ENCODE data around the gene INPP4A.

Gene INPP4A

GRCh38 chr2:98476192-98476868, 31.7 kb downstream of the INPP4A start:
- Histone ChIP-seq H3K4me3 (ENCODE audit: insufficient read depth, low read depth, low read length) (no peak overlapping the region), H3K27me3 (ENCODE audit: control insufficient read depth, insufficient read depth, low read length, poor library complexity, severe bottlenecking) (no peaks in the 10 kb centered on the region), H3K4me1 (ENCODE audit: control insufficient read depth, insufficient read depth, low read length) (peaks cover 6% of the 10 kb centered on the region), H3K27ac (ENCODE audit: insufficient read depth, low read depth, low read length, poor library complexity, severe bottlenecking) (no peak overlapping the region), H3K9me3 (ENCODE audit: control insufficient read depth, low read length) (no peaks in the 10 kb centered on the region), H3K36me3 (ENCODE audit: control insufficient read depth, insufficient read depth, low read length) (no peaks in the 10 kb centered on the region)
- 93 to 95% methylated on average over 9 of the region's 9 CpGs for WGBS, 2 experiments

GRCh38 chr2:98477036-98477435, 32.4 kb downstream of the INPP4A start:
- WGBS, 2 experiments: 95 to 96% methylated on average over 10 of the region's 10 CpGs
- H3K27me3 ChIP-seq (ENCODE audit: control insufficient read depth, insufficient read depth, low read length, poor library complexity, severe bottlenecking): no peaks in the 10 kb centered on the region
- peaks cover 6% of the 10 kb centered on the region for H3K4me1 ChIP-seq (ENCODE audit: control insufficient read depth, insufficient read depth, low read length)
- no peak overlapping the region for H3K4me3 ChIP-seq (ENCODE audit: insufficient read depth, low read depth, low read length)
- no peaks in the 10 kb centered on the region for H3K9me3 ChIP-seq (ENCODE audit: control insufficient read depth, low read length)
- no peaks in the 10 kb centered on the region for H3K36me3 ChIP-seq (ENCODE audit: control insufficient read depth, insufficient read depth, low read length)
- no peak overlapping the region for H3K27ac ChIP-seq (ENCODE audit: insufficient read depth, low read depth, low read length, poor library complexity, severe bottlenecking)

GRCh38 chr2:98477506-98477905, 32.8 kb downstream of the INPP4A start:
- WGBS, 2 experiments: 95 to 96% methylated on average over 5 of the region's 5 CpGs
- no peaks in the 10 kb centered on the region for H3K36me3 ChIP-seq (ENCODE audit: control insufficient read depth, insufficient read depth, low read length)
- no peak overlapping the region for H3K27ac ChIP-seq (ENCODE audit: insufficient read depth, low read depth, low read length, poor library complexity, severe bottlenecking)
- H3K9me3 ChIP-seq (ENCODE audit: control insufficient read depth, low read length): no peaks in the 10 kb centered on the region
- H3K4me1 ChIP-seq (ENCODE audit: control insufficient read depth, insufficient read depth, low read length): peaks cover 6% of the 10 kb centered on the region
- H3K4me3 ChIP-seq (ENCODE audit: insufficient read depth, low read depth, low read length): no peak overlapping the region
- H3K27me3 ChIP-seq (ENCODE audit: control insufficient read depth, insufficient read depth, low read length, poor library complexity, severe bottlenecking): no peaks in the 10 kb centered on the region

- H3K4me1 ChIP-seq (ENCODE audit: control insufficient read depth, insufficient read depth, low read length): peaks cover 6% of the 10 kb centered on the region
These were observed 33.5 kb downstream of the INPP4A start for GRCh38 chr2:98478088-98478551.

GRCh38 chr2:98478907-98479306, 34.2 kb downstream of the INPP4A start:
- Histone ChIP-seq H3K4me1 (ENCODE audit: control insufficient read depth, insufficient read depth, low read length) (peaks cover 6% of the 10 kb centered on the region), H3K27me3 (ENCODE audit: control insufficient read depth, insufficient read depth, low read length, poor library complexity, severe bottlenecking) (no peaks in the 10 kb centered on the region), H3K36me3 (ENCODE audit: control insufficient read depth, insufficient read depth, low read length) (no peaks in the 10 kb centered on the region), H3K9me3 (ENCODE audit: control insufficient read depth, low read length) (no peaks in the 10 kb centered on the region), H3K4me3 (ENCODE audit: insufficient read depth, low read depth, low read length) (no peak overlapping the region), H3K27ac (ENCODE audit: insufficient read depth, low read depth, low read length, poor library complexity, severe bottlenecking) (no peak overlapping the region)
- 91 to 96% methylated on average over 4 of the region's 4 CpGs for WGBS, 2 experiments

More at GRCh38 chr2:98478088-98478551, 33.5 kb downstream of the INPP4A start:
- no peaks in the 10 kb centered on the region for H3K36me3 ChIP-seq (ENCODE audit: control insufficient read depth, insufficient read depth, low read length)
- no peaks in the 10 kb centered on the region for H3K9me3 ChIP-seq (ENCODE audit: control insufficient read depth, low read length)
- H3K27ac ChIP-seq (ENCODE audit: insufficient read depth, low read depth, low read length, poor library complexity, severe bottlenecking): no peak overlapping the region
- no peaks in the 10 kb centered on the region for H3K27me3 ChIP-seq (ENCODE audit: control insufficient read depth, insufficient read depth, low read length, poor library complexity, severe bottlenecking)
- 91 to 94% methylated on average over 8 of the region's 8 CpGs for WGBS, 2 experiments
- no peak overlapping the region for H3K4me3 ChIP-seq (ENCODE audit: insufficient read depth, low read depth, low read length)

- 89 to 90% methylated on average over 4 of the region's 4 CpGs for WGBS, 2 experiments
- Histone ChIP-seq H3K9me3 (ENCODE audit: control insufficient read depth, low read length) (no peaks in the 10 kb centered on the region), H3K27ac (ENCODE audit: insufficient read depth, low read depth, low read length, poor library complexity, severe bottlenecking) (no peak overlapping the region), H3K4me3 (ENCODE audit: insufficient read depth, low read depth, low read length) (no peak overlapping the region), H3K36me3 (ENCODE audit: control insufficient read depth, insufficient read depth, low read length) (no peaks in the 10 kb centered on the region), H3K4me1 (ENCODE audit: control insufficient read depth, insufficient read depth, low read length) (peaks cover 6% of the 10 kb centered on the region), H3K27me3 (ENCODE audit: control insufficient read depth, insufficient read depth, low read length, poor library complexity, severe bottlenecking) (no peaks in the 10 kb centered on the region)
These were observed 34.7 kb downstream of the INPP4A start for GRCh38 chr2:98479371-98479770.

- Histone ChIP-seq H3K9me3 (ENCODE audit: control insufficient read depth, low read length) (no peaks in the 10 kb centered on the region), H3K36me3 (ENCODE audit: control insufficient read depth, insufficient read depth, low read length) (no peaks in the 10 kb centered on the region), H3K4me1 (ENCODE audit: control insufficient read depth, insufficient read depth, low read length) (peaks cover 6% of the 10 kb centered on the region), H3K27ac (ENCODE audit: insufficient read depth, low read depth, low read length, poor library complexity, severe bottlenecking) (no peak overlapping the region), H3K27me3 (ENCODE audit: control insufficient read depth, insufficient read depth, low read length, poor library complexity, severe bottlenecking) (no peaks in the 10 kb centered on the region), H3K4me3 (ENCODE audit: insufficient read depth, low read depth, low read length) (no peak overlapping the region)
- WGBS, 2 experiments: 82 to 90% methylated on average over 4 of the region's 4 CpGs
These were observed 35.4 kb downstream of the INPP4A start for GRCh38 chr2:98479959-98480524.

GRCh38 chr2:98480598-98480997, 35.9 kb downstream of the INPP4A start:
- WGBS, 2 experiments: 91 to 95% methylated on average over 9 of the region's 9 CpGs
- H3K9me3 ChIP-seq (ENCODE audit: control insufficient read depth, low read length): no peaks in the 10 kb centered on the region
- H3K4me1 ChIP-seq (ENCODE audit: control insufficient read depth, insufficient read depth, low read length): peaks cover 6% of the 10 kb centered on the region
- no peaks in the 10 kb centered on the region for H3K27me3 ChIP-seq (ENCODE audit: control insufficient read depth, insufficient read depth, low read length, poor library complexity, severe bottlenecking)
- H3K4me3 ChIP-seq (ENCODE audit: insufficient read depth, low read depth, low read length): no peak overlapping the region
- H3K27ac ChIP-seq (ENCODE audit: insufficient read depth, low read depth, low read length, poor library complexity, severe bottlenecking): no peak overlapping the region
- H3K36me3 ChIP-seq (ENCODE audit: control insufficient read depth, insufficient read depth, low read length): no peaks in the 10 kb centered on the region

GRCh38 chr2:98482362-98482761, 37.7 kb downstream of the INPP4A start:
- no peaks in the 10 kb centered on the region for H3K36me3 ChIP-seq (ENCODE audit: control insufficient read depth, insufficient read depth, low read length)
- H3K4me1 ChIP-seq (ENCODE audit: control insufficient read depth, insufficient read depth, low read length): peaks cover 6% of the 10 kb centered on the region
- WGBS, 2 experiments: 95% methylated on average over 2 of the region's 2 CpGs
- no peaks in the 10 kb centered on the region for H3K27me3 ChIP-seq (ENCODE audit: control insufficient read depth, insufficient read depth, low read length, poor library complexity, severe bottlenecking)
- no peak overlapping the region for H3K4me3 ChIP-seq (ENCODE audit: insufficient read depth, low read depth, low read length)
- no peak overlapping the region for H3K27ac ChIP-seq (ENCODE audit: insufficient read depth, low read depth, low read length, poor library complexity, severe bottlenecking)
- H3K9me3 ChIP-seq (ENCODE audit: control insufficient read depth, low read length): no peaks in the 10 kb centered on the region

GRCh38 chr2:98483257-98483861, 38.7 kb downstream of the INPP4A start:
- H3K36me3 ChIP-seq (ENCODE audit: control insufficient read depth, insufficient read depth, low read length): no peaks in the 10 kb centered on the region
- 95 to 96% methylated on average over 6 of the region's 6 CpGs for WGBS, 2 experiments
- peaks cover 6% of the 10 kb centered on the region for H3K4me1 ChIP-seq (ENCODE audit: control insufficient read depth, insufficient read depth, low read length)
- H3K27me3 ChIP-seq (ENCODE audit: control insufficient read depth, insufficient read depth, low read length, poor library complexity, severe bottlenecking): no peaks in the 10 kb centered on the region
- H3K27ac ChIP-seq (ENCODE audit: insufficient read depth, low read depth, low read length, poor library complexity, severe bottlenecking): no peak overlapping the region
- no peak overlapping the region for H3K4me3 ChIP-seq (ENCODE audit: insufficient read depth, low read depth, low read length)
- H3K9me3 ChIP-seq (ENCODE audit: control insufficient read depth, low read length): no peaks in the 10 kb centered on the region

All from ectodermal cell (in vitro differentiated cells).